Suprapubic skin (tissue), 4 donors: ENCODE results near the gene ERVW-1. TPM values are rescaled to one million over a fixed set of nuclear protein-coding genes. Genes with fewer than 3 reads are reported as not detected.

ENCODE experiments used
- DNase-seq, 2 donors: peaks; one replicate each; pipeline ENCODE4 v3.0.0-alpha.2; 2019; ENCODE audit warnings: low spot score in 2 of 2
- H3K27ac ChIP-seq: fragments of 200-600 bp; sonication (generic); one replicate; pipeline ENCODE4 v1.5.1; 2019
- H3K27me3 ChIP-seq: fragments of 200-600 bp; sonication (generic); one replicate; pipeline ENCODE4 v1.5.1; 2019
- H3K36me3 ChIP-seq: fragments of 200-600 bp; sonication (generic); one replicate; pipeline ENCODE4 v1.5.1; 2019
- H3K4me1 ChIP-seq: fragments of 200-600 bp; sonication (generic); one replicate; pipeline ENCODE4 v1.5.1; 2019
- H3K4me3 ChIP-seq: fragments of 200-600 bp; sonication (generic); one replicate; pipeline ENCODE4 v1.5.1; 2019; ENCODE audit warnings: mild to moderate bottlenecking
- H3K9me3 ChIP-seq: fragments of 200-600 bp; sonication (generic); one replicate; pipeline ENCODE4 v1.5.1; 2019
- CTCF ChIP-seq, 2 donors: fragments of 200-600 bp in 1 of 2; fragments of 450-650 bp in 1 of 2; sonication (generic) in 1 of 2; IDR thresholded peaks; one replicate each; pipeline ENCODE4 v1.5.1; 2016 to 2019; ENCODE audit warnings: antibody characterized with exemption in 2 of 2, mild to moderate bottlenecking in 1 of 2, moderate library complexity in 1 of 2
- EP300 ChIP-seq: sonication (generic); formaldehyde crosslinking; IDR thresholded peaks from one replicate; pipeline ENCODE4 v1.6.1; 2017; ENCODE audit warnings: antibody characterized with exemption
- POLR2A ChIP-seq, 2 donors: fragments of 450-650 bp; IDR thresholded peaks; one replicate each; pipeline ENCODE4 v1.6.1; 2017; ENCODE audit warnings: antibody characterized with exemption in 2 of 2, mild to moderate bottlenecking in 2 of 2, moderate library complexity in 2 of 2
- POLR2AphosphoS5 ChIP-seq, 3 donors: sonication (generic); formaldehyde crosslinking; IDR thresholded peaks; one replicate each; pipeline ENCODE4 v1.6.1; 2017; ENCODE audit warnings: antibody characterized with exemption in 3 of 3
- WGBS: methylation state at CpG from one replicate; pipeline ENCODE4 v1.1.5; 2018; 5-methylcytosine and 5-hydroxymethylcytosine counted together
- total RNA-seq, 4 donors: library from RNA; depleted of rRNA; stranded (reverse); fragments of >200 nt; gene quantifications; one replicate each; pipeline ENCODE4 v1.1.0, GENCODE V29; 2016

ERVW-1 gene
- total RNA-seq, 4 donors from 2014 or later = 0.15 TPM; not detected in 3

- 96% methylated on average over 5 of the region's 5 CpGs for WGBS
- no peak overlapping the region for H3K4me3 ChIP-seq
- no peaks in the 10 kb centered on the region for H3K27me3 ChIP-seq
- no peaks in the 10 kb centered on the region for H3K9me3 ChIP-seq
- H3K4me1 ChIP-seq = no peaks in the 10 kb centered on the region
- no peak overlapping the region for H3K27ac ChIP-seq
- DNase-seq = no peak
- peaks cover 51% of the 10 kb centered on the region for H3K36me3 ChIP-seq
- TF ChIP-seq EP300 = no peak
- TF ChIP-seq POLR2A (IDR thresholded peaks at IDR 0.05) = no peak
- no peak for TF ChIP-seq POLR2AphosphoS5 (IDR thresholded peaks at IDR 0.05)
- no peak for TF ChIP-seq CTCF (IDR thresholded peaks at IDR 0.05)
These were observed 31.2 kb upstream of the ERVW-1 start for GRCh38 chr7:92508946-92509345.

GRCh38 chr7:92506363-92506762, 28.6 kb upstream of the ERVW-1 start:
- WGBS = 92% methylated on average over 2 of the region's 2 CpGs
- Histone ChIP-seq H3K4me1 (no peaks in the 10 kb centered on the region), H3K27ac (no peak overlapping the region), H3K27me3 (no peaks in the 10 kb centered on the region), H3K9me3 (no peaks in the 10 kb centered on the region), H3K36me3 (peaks cover 65% of the 10 kb centered on the region), H3K4me3 (no peak overlapping the region)
- DNase-seq = no peak
- no peak for TF ChIP-seq POLR2A (IDR thresholded peaks at IDR 0.05)

GRCh38 chr7:92504563-92504962, 26.8 kb upstream of the ERVW-1 start:
- Histone ChIP-seq H3K4me3 (no peak overlapping the region), H3K4me1 (no peaks in the 10 kb centered on the region), H3K27ac (no peak overlapping the region), H3K27me3 (no peaks in the 10 kb centered on the region), H3K36me3 (peaks cover 74% of the 10 kb centered on the region), H3K9me3 (no peaks in the 10 kb centered on the region)
- TF ChIP-seq POLR2AphosphoS5 (IDR thresholded peaks at IDR 0.05) = no peak
- TF ChIP-seq CTCF (IDR thresholded peaks at IDR 0.05) = no peak
- no peak for TF ChIP-seq EP300
- no peak for TF ChIP-seq POLR2A (IDR thresholded peaks at IDR 0.05)
- WGBS = 98% methylated on average over 3 of the region's 3 CpGs
- no peak for DNase-seq

GRCh38 chr7:92503767-92504166, 26.0 kb upstream of the ERVW-1 start:
- WGBS = 86% methylated on average over 2 of the region's 2 CpGs
- H3K36me3 ChIP-seq = peaks cover 82% of the 10 kb centered on the region
- no peak for DNase-seq
- H3K4me1 ChIP-seq = no peaks in the 10 kb centered on the region
- no peaks in the 10 kb centered on the region for H3K27me3 ChIP-seq
- no peak overlapping the region for H3K27ac ChIP-seq
- TF ChIP-seq POLR2AphosphoS5 (IDR thresholded peaks at IDR 0.05) (no peak), EP300 (no peak), CTCF (IDR thresholded peaks at IDR 0.05) (no peak), POLR2A (IDR thresholded peaks at IDR 0.05) (no peak)
- no peak overlapping the region for H3K4me3 ChIP-seq
- H3K9me3 ChIP-seq = no peaks in the 10 kb centered on the region

DNA sequence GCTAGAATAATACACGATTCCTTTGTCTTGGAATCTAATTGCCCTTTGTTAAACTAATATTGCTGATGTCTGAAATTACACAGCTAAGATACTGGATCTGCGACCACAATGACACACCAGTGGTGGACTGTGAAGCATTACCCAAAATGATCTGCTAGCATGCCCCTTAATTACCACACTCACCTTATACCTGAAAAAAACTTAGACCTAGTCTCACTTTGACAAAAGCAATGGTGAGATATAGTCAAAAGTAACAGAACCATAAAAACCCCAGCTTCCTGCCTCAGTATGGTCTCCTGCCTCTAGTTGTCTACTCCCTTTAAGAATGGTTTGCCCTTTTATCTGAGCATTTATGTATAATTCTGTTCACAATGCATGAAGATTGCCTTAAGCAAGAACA, 20.8 kb upstream of the ERVW-1 start:
- peaks cover 90% of the 10 kb centered on the region for H3K36me3 ChIP-seq
- H3K4me1 ChIP-seq = no peaks in the 10 kb centered on the region

More for the DNA sequence above, 20.8 kb upstream of the ERVW-1 start:
- H3K9me3 ChIP-seq = no peaks in the 10 kb centered on the region
- WGBS = 95% methylated on average over 2 of the region's 2 CpGs
- TF ChIP-seq POLR2A (IDR thresholded peaks at IDR 0.05) (no peak), EP300 (no peak), CTCF (IDR thresholded peaks at IDR 0.05) (no peak), POLR2AphosphoS5 (IDR thresholded peaks at IDR 0.05) (no peak)
- no peak for DNase-seq
- no peak overlapping the region for H3K27ac ChIP-seq
- H3K4me3 ChIP-seq = no peak overlapping the region
- no peaks in the 10 kb centered on the region for H3K27me3 ChIP-seq
